ENCODE results near the gene LIAS. TPM values are rescaled to one million over a fixed set of nuclear protein-coding genes. Genes with fewer than 3 reads are reported as not detected.
"Not testable (repeated sequence)": the region's sequence is repeated elsewhere in the genome, so short reads cannot be mapped to it uniquely, and the experiment has no call there.

The LIAS gene
- total RNA-seq, 2 experiments from 2014 or later: 13.0 to 14.0 TPM

- H3K4me1 Mint-ChIP-seq; H3K9me3 Mint-ChIP-seq; H3K27ac Mint-ChIP-seq; DNase-seq; H3K4me3 Mint-ChIP-seq; H3K36me3 Mint-ChIP-seq (ENCODE audit: low read depth); H3K27me3 Mint-ChIP-seq; CTCF ChIA-PET; POLR2A ChIA-PET: not testable (repeated sequence)
These were observed 57.0 kb downstream of the LIAS start for GRCh38 chr4:39515669-39516401.

DNA sequence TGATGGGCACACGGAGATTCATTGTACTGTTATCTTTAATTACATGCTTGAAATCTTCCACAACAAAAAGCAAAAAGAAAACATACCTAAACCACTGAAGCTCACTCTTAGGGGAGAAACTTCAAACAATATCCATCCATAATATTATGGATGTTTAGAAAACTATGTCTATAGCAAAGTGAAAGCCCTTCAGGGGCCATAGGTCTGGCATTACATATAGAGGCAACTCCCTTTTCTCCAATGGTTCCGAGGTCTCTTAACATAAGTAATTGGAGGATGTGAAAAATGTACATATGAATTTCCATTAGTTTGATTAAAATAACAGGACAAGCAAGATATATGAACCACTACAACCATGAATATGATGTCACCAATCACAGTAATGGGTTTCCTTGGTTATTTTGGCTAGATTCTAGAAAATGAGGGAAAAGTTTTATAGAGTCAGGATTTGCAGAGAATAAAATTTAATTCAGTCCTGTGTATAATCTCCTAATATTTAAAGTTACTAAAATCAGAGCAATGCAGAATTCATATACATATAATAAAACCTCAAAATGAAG, 57.6 kb downstream of the LIAS start:
- ChIA-PET POLR2A (no interaction called here), CTCF (no interaction called here)
- peaks cover 3% of the 10 kb centered on the region for H3K36me3 Mint-ChIP-seq (ENCODE audit: low read depth)
- no peaks in the 10 kb centered on the region for H3K4me1 Mint-ChIP-seq
- no peak overlapping the region for H3K27ac Mint-ChIP-seq
- no peak for DNase-seq
- H3K27me3 Mint-ChIP-seq: no peaks in the 10 kb centered on the region
- H3K9me3 Mint-ChIP-seq: no peaks in the 10 kb centered on the region
- H3K4me3 Mint-ChIP-seq: no peak overlapping the region

DNA sequence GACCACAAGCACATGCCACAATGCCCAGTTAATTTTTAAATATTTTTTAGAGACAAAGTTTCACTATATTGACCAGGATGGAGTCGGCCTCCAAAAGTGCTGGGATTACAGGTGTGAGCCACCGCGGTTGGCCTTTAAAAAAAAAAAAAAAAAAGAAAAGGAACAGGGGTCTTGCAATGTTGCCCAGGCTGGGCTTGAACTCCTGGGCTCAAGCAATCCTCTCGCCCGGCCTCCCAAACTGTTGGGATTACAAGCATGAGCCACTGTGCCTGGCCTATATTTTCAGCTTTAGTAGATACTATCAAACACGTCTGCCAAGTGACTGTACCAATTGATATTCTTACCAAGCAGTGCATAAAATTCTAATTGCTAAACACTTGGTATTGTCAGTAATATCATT, 59.6 kb downstream of the LIAS start:
- no peaks in the 10 kb centered on the region for H3K9me3 Mint-ChIP-seq
- H3K4me1 Mint-ChIP-seq: no peaks in the 10 kb centered on the region
- ChIA-PET POLR2A (no interaction called here), CTCF (no interaction called here)
- DNase-seq: no peak
- H3K27ac Mint-ChIP-seq: no peak overlapping the region
- H3K27me3 Mint-ChIP-seq: no peaks in the 10 kb centered on the region
- peaks cover 3% of the 10 kb centered on the region for H3K36me3 Mint-ChIP-seq (ENCODE audit: low read depth)
- H3K4me3 Mint-ChIP-seq: no peak overlapping the region

- ChIA-PET CTCF (interaction anchor here (1.7 kb wide), 1 partner anchor 52 kb away, joined by 4 read pairs; no protein-coding TSS in a partner anchor), POLR2A (no interaction called here)
- H3K27me3 Mint-ChIP-seq: no peaks in the 10 kb centered on the region
- no peak overlapping the region for H3K4me3 Mint-ChIP-seq
- peaks cover 7% of the 10 kb centered on the region for H3K4me1 Mint-ChIP-seq
- DNase-seq: no peak
- no peak overlapping the region for H3K27ac Mint-ChIP-seq
- no peaks in the 10 kb centered on the region for H3K36me3 Mint-ChIP-seq (ENCODE audit: low read depth)
- no peaks in the 10 kb centered on the region for H3K9me3 Mint-ChIP-seq
These were observed 62.5 kb downstream of the LIAS start for GRCh38 chr4:39521253-39521919.

GRCh38 chr4:39522068-39522467, 63.2 kb downstream of the LIAS start:
- Mint-ChIP-seq H3K4me1 (peaks cover 9% of the 10 kb centered on the region), H3K27ac (no peak overlapping the region), H3K4me3 (no peak overlapping the region), H3K27me3 (no peaks in the 10 kb centered on the region), H3K36me3 (ENCODE audit: low read depth) (no peaks in the 10 kb centered on the region), H3K9me3 (no peaks in the 10 kb centered on the region)
- no peak for DNase-seq
- CTCF ChIA-PET: interaction anchor here (1.4 kb wide), 1 partner anchor 53 kb away, joined by 3 read pairs; no protein-coding TSS in a partner anchor
- POLR2A ChIA-PET: no interaction called here

DNA sequence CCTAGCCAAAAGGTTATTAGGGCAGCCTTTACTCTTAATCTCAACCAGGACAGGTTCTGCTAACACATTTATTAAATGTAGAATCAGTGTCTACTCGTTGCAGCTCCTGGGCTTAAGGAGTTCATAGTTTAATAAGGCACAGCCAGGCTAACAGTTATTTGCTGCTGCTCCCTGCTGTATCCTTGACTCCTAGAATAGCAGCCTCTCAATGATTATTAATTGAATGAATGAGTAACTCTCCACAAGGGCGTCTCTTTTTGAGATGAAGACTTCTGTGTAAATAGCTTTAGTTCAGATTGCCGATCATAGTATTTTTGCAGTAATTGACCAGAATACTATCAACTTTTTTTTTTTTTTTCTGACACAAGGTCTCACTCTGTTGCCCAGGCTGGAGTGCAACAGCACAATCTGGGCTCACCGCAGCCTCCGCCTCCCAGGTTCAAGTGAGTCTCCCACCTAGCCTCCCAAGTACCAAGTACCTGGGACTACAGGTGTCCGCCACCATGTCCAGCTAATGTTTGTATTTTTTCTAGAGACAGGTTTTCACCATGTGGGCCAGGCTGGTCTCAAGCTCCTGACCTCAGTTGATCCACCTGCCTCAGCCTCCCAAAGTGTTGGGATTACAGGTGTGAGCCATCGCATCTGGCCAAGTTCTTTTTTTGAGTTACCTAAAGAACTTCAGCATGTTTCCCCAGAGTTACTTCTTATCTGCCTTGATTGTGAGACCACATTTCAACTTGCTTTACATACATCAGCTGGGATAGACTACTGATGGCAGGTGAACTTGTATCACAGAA, 65.5 kb downstream of the LIAS start:
- POLR2A ChIA-PET: interaction anchor here (0.6 to 1.6 kb wide), 4 partner anchors 45 to 996 kb away, joined by 4 read pairs; partner anchors contain the start of gene SMIM14
- no peak overlapping the region for H3K4me3 Mint-ChIP-seq
- no peak for DNase-seq
- no peaks in the 10 kb centered on the region for H3K27me3 Mint-ChIP-seq
- no peaks in the 10 kb centered on the region for H3K9me3 Mint-ChIP-seq
- no peaks in the 10 kb centered on the region for H3K36me3 Mint-ChIP-seq (ENCODE audit: low read depth)
- H3K27ac Mint-ChIP-seq: no peak overlapping the region
- CTCF ChIA-PET: no interaction called here
- peaks cover 16% of the 10 kb centered on the region for H3K4me1 Mint-ChIP-seq

DNA sequence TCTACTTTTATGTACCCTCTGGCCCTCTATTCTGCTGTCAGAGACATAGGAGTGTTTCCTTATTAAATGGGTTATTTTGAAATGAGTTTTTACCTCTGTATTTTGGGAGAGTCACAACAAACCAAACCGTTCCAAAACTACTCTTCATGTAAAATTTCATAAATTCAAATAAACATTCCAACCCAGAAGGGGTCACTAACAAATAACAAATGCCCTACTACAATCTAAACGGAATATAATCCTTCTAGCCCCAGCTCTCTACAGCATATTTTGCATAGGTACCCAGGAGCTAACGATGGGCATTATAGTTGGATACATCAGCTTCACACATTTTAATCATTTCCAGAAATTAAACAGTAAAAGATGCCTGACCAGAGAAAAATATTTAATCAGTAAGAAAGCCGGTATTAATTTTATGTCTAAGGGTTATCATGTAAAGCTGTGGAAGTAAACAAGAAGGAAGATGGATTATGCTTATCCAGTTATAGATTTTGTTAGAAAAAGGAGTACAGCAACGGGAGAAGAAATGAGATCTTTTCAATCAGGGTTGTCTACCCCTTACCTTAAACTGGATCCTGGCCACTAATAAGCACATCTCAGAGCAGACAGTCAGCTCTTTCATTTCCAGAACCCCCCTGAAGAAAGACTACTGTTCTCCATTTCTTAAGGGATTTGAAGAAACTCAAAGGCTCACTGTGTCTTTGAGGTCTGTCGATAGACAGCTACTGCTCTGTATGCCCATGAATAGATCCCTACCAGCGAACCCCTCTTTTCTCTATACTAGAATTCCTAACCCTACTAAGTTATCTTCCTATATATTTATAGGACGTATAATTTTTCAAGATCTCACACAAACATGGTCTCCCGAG, 67.2 kb downstream of the LIAS start:
- Mint-ChIP-seq H3K9me3 (peaks cover 9% of the 10 kb centered on the region), H3K4me3 (peak overlapping the region; percentile 97), H3K27me3 (no peaks in the 10 kb centered on the region), H3K27ac (no peak overlapping the region), H3K4me1 (peaks cover 16% of the 10 kb centered on the region), H3K36me3 (ENCODE audit: low read depth) (peaks cover 3% of the 10 kb centered on the region)
- DNase-seq: no peak
- CTCF ChIA-PET: interaction anchor here (0.5 to 1.2 kb wide), 3 partner anchors 57 to 385 kb away, joined by 3 to 6 read pairs (median 4); no protein-coding TSS in a partner anchor
- POLR2A ChIA-PET: interaction anchor here (0.8 to 2.6 kb wide), 5 partner anchors 67 to 530 kb away, joined by 3 to 15 read pairs (median 3); partner anchors contain the start of genes LIAS, RPL9 and SMIM14

GRCh38 chr4:39526765-39527295, 68.0 kb downstream of the LIAS start:
- Mint-ChIP-seq H3K36me3 (ENCODE audit: low read depth) (peaks cover 8% of the 10 kb centered on the region), H3K4me1 (peaks cover 16% of the 10 kb centered on the region), H3K27me3 (no peaks in the 10 kb centered on the region), H3K27ac (peak overlapping the region; percentile 63), H3K4me3 (peak overlapping the region; percentile 97), H3K9me3 (peaks cover 15% of the 10 kb centered on the region)
- DNase-seq: peak; percentile 36
- POLR2A ChIA-PET: interaction anchor here (0.7 to 2.6 kb wide), 12 partner anchors 10 to 529 kb away, joined by 3 to 15 read pairs (median 4); partner anchors contain the start of genes LIAS, PDS5A, RPL9 and UBE2K
- CTCF ChIA-PET: interaction anchor here (0.6 to 1.2 kb wide), 8 partner anchors 9 to 452 kb away, joined by 3 to 7 read pairs (median 4); partner anchors contain the start of genes PDS5A and UBE2K

GRCh38 chr4:39527296-39528060, 68.6 kb downstream of the LIAS start, which contains the start of gene UGDH:
TSS of gene UGDH (minus strand) at chr4:39527439. CDS start at chr4:39521512, 5,927 bp downstream.
- DNase-seq: peak; percentile 92
- ChIA-PET CTCF (interaction anchor here (0.6 to 1.2 kb wide), 7 partner anchors 9 to 451 kb away, joined by 3 to 7 read pairs (median 4); partner anchors contain the start of genes PDS5A and UBE2K), POLR2A (interaction anchor here (0.7 to 2.6 kb wide), 12 partner anchors 9 to 528 kb away, joined by 3 to 15 read pairs (median 4); partner anchors contain the start of genes LIAS, PDS5A, RPL9 and UBE2K)
- H3K4me3 Mint-ChIP-seq: peak within 1 kb of the TSS; percentile 97
- H3K4me1 Mint-ChIP-seq: peaks cover 16% of the 10 kb centered on the region
- H3K27ac Mint-ChIP-seq: peak within 1 kb of the TSS; percentile 78
- H3K36me3 Mint-ChIP-seq (ENCODE audit: low read depth): peaks cover 15% of the 10 kb centered on the region
- no peaks in the 10 kb centered on the region for H3K27me3 Mint-ChIP-seq
- H3K9me3 Mint-ChIP-seq: peaks cover 20% of the 10 kb centered on the region

DNA sequence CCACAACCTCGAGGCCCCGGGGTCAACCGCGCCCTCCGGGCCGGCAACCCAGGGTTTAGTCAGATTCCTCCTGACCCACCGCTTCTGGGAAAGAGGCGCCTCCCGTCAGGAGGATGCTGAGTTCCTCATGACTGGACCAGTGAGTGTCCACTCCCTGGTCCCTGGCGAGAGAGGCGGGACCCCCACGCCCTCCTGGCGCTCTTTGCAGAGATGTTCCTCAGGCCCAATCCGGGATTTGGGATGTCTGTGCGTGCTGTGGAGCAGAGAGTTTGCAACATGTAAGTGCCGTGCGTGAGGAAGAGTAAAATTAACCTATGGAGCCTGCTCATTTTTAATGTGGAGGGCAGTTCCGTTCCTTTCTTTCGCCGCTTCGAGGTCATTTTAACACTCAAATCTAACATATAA, 69.2 kb downstream of the LIAS start:
- H3K36me3 Mint-ChIP-seq (ENCODE audit: low read depth): peaks cover 21% of the 10 kb centered on the region
- H3K27me3 Mint-ChIP-seq: no peaks in the 10 kb centered on the region
- DNase-seq: no peak
- ChIA-PET CTCF (interaction anchor here (1.2 kb wide), 1 partner anchor 59 kb away, joined by 5 read pairs; no protein-coding TSS in a partner anchor), POLR2A (interaction anchor here (1.3 to 2.6 kb wide), 4 partner anchors 8 to 450 kb away, joined by 3 to 15 read pairs (median 9); partner anchors contain the start of genes LIAS, PDS5A and RPL9)
- H3K4me3 Mint-ChIP-seq: peak overlapping the region; percentile 97
- peak overlapping the region; percentile 60 for H3K27ac Mint-ChIP-seq
- peaks cover 16% of the 10 kb centered on the region for H3K4me1 Mint-ChIP-seq
- peaks cover 24% of the 10 kb centered on the region for H3K9me3 Mint-ChIP-seq
